OCI-LY7 (cell line): ENCODE results near the gene EEF1AKMT1.

Experiments
- EZH2phosphoT487 ChIP-seq: fragments of 200-600 bp; sonication (generic); IDR thresholded peaks from 2 replicates; pipeline ENCODE4 v1.6.1; 2018; ENCODE audit warnings: low read depth, borderline replicate concordance, mild to moderate bottlenecking, mixed run types, antibody characterized with exemption, low read length, moderate library complexity, mixed read lengths
- TF ChIP-seq, protein P1 (sequence below): fragments of 200-600 bp; sonication (generic); conservative IDR thresholded peaks from 2 replicates; pipeline ENCODE4 v1.5.1; 2014; ENCODE audit warnings: mild to moderate bottlenecking, antibody characterized with exemption, low read length, moderate library complexity, mixed read lengths

DNA sequence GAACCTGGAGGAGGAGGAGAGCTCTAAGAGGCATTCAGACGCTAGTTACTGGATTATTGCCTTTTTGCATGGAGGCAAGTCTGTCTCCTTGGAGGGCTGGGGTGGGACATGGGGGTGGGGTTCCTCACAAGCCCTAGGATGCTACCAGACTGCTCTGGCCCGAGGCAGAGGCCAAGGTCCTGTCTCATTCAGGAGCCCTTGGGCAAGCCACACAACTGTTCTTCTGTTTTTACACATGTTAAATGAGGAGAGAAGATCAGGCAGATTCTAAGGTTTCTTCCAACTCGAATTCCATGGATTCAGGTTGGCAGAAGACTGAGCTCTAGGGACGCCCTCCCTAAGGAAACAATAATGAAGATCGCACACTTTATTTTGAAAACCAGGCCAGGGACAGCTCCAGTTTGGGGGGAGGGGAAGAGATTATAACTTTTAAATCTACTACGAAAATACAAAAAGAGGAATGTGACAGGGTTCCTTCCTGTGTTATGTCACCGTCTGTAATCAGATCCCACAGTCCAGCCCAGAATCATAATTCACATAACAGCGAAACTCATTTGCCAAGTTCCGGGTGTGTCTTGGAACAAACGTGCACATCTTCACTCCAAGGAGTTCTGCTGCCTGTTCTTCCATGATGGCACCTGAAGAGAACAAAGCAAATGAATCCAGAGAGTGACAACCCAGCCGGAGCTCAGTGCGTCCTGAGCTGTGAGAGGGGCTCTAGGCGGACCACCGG, 45.0 kb downstream of the EEF1AKMT1 start:
- TF ChIP-seq, protein P1, sequence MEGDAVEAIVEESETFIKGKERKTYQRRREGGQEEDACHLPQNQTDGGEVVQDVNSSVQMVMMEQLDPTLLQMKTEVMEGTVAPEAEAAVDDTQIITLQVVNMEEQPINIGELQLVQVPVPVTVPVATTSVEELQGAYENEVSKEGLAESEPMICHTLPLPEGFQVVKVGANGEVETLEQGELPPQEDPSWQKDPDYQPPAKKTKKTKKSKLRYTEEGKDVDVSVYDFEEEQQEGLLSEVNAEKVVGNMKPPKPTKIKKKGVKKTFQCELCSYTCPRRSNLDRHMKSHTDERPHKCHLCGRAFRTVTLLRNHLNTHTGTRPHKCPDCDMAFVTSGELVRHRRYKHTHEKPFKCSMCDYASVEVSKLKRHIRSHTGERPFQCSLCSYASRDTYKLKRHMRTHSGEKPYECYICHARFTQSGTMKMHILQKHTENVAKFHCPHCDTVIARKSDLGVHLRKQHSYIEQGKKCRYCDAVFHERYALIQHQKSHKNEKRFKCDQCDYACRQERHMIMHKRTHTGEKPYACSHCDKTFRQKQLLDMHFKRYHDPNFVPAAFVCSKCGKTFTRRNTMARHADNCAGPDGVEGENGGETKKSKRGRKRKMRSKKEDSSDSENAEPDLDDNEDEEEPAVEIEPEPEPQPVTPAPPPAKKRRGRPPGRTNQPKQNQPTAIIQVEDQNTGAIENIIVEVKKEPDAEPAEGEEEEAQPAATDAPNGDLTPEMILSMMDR = no peak
- no peak for TF ChIP-seq EZH2phosphoT487
